ENCODE results near the gene B3GALT4.

The B3GALT4 gene

DNA sequence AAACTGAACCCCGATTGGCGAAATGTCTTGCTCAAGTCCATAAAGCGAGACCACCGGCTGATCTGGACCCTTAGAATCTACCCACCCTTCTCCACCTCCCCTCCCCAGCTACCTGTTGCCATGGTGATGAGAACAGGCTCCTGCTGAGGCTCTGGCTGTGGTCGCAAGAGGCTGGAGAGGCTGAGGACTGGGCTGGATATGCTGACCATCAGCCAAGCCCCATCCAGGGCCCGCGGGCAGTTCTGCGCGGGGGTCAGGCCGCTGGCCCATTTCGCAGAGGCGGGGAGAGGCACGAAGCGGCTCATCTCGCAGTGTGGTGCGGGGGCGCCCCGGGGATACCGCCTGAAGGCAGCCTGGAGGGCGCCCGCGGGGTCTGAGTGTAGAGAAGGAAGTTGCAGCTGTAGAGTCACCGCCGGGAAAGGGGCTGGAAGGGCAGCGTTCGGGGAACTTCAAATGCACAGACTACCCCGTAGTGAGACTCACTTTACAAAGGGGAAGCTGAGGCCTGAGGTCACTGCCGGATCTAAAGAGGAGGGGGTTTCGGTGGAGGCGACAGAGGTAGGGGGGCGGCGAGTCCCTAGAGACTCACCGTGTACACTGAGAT, 36.3 kb downstream of the B3GALT4 start:
- Histone ChIP-seq H3F3A (ENCODE audit: insufficient read depth, low read length) (no peaks in the 10 kb centered on the region), H2AFZ (ENCODE audit: low read length) (no peak overlapping the region), H3K4me1 (ENCODE audit: insufficient read depth, low read length, severe bottlenecking) (peaks cover 24% of the 10 kb centered on the region), H3K79me2 (ENCODE audit: insufficient read depth, low read length) (peaks cover 16% of the 10 kb centered on the region), H4K20me1 (ENCODE audit: insufficient read depth, low read length) (no peaks in the 10 kb centered on the region), H3K9ac (ENCODE audit: low read length) (peak overlapping the region; percentile 83), H3K36me3 (ENCODE audit: insufficient read depth, low read length) (peaks cover 8% of the 10 kb centered on the region), H3K27me3 (ENCODE audit: insufficient read depth, low read length) (no peaks in the 10 kb centered on the region), H3K27ac (ENCODE audit: low read depth, low read length, poor library complexity, severe bottlenecking) (peak overlapping the region; percentile 94), H3K9me2 (ENCODE audit: low read depth, low read length) (no peaks in the 10 kb centered on the region), H3K4me2 (ENCODE audit: low read length) (peak overlapping the region; percentile 89), H3K4me3 (ENCODE audit: low read depth, low read length, poor library complexity, severe bottlenecking) (peak overlapping the region; percentile 85), H3K9me3 (ENCODE audit: low read length) (no peaks in the 10 kb centered on the region)
- no peak for TF ChIP-seq EZH2 (IDR thresholded peaks at IDR 0.05; ENCODE audit: borderline replicate concordance, low read length)
- TF ChIP-seq, protein P1, sequence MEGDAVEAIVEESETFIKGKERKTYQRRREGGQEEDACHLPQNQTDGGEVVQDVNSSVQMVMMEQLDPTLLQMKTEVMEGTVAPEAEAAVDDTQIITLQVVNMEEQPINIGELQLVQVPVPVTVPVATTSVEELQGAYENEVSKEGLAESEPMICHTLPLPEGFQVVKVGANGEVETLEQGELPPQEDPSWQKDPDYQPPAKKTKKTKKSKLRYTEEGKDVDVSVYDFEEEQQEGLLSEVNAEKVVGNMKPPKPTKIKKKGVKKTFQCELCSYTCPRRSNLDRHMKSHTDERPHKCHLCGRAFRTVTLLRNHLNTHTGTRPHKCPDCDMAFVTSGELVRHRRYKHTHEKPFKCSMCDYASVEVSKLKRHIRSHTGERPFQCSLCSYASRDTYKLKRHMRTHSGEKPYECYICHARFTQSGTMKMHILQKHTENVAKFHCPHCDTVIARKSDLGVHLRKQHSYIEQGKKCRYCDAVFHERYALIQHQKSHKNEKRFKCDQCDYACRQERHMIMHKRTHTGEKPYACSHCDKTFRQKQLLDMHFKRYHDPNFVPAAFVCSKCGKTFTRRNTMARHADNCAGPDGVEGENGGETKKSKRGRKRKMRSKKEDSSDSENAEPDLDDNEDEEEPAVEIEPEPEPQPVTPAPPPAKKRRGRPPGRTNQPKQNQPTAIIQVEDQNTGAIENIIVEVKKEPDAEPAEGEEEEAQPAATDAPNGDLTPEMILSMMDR (IDR thresholded peaks at IDR 0.05; ENCODE audit: low read length) = no peak

DNA sequence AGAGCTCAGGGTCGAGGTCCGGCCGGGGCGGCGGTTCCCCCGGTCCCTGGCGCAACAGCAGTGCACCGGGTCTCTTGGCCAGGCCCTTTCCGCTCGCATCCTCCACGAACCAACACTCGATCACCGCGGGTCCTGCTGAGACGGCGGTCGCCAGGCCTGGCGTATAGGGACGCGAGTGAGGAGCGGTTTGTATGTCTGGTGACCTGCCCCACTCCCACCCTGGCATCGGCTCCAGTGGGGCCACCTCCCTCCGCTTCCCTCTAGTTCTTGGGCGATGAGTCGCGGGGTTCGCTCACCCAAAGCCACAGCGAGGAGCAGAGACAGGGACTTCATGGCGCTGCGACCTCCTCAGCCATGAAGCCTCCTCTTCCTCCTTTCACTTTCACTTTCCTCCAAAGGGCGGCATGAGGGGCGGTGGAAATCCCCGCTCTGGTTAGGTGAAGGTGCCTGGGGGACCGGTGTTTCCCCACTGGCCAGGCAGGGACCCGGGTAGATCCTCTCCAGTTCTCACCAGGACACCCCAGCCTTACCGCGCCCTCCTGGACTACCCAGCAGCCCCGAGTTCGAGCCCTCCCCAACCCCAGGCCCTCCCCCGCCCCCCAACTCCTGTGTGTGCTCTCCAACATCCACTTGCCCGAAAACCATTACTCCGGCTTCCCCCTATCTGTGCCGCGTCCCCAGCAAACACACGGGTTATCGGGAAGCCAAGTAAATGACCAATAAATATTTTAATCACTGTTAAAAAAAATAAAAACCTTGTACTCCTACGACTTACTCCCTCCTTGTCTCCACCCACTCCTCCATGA, 37.0 kb downstream of the B3GALT4 start, which contains the start of gene TAPBP:
TAPBP (minus strand) TSS at position 370 of the 806 bp plus-strand sequence; CDS start at position 333, 37 bp downstream.
- H3K27me3 ChIP-seq (ENCODE audit: insufficient read depth, low read length) = no peaks in the 10 kb centered on the region
- no peak within 1 kb of the TSS for H2AFZ ChIP-seq (ENCODE audit: low read length)
- H3K9me3 ChIP-seq (ENCODE audit: low read length) = no peaks in the 10 kb centered on the region
- H4K20me1 ChIP-seq (ENCODE audit: insufficient read depth, low read length) = no peaks in the 10 kb centered on the region
- TF ChIP-seq EZH2 (IDR thresholded peaks at IDR 0.05; ENCODE audit: borderline replicate concordance, low read length) = no peak
- TF ChIP-seq, protein P1 (IDR thresholded peaks at IDR 0.05; ENCODE audit: low read length) = no peak
- H3K9me2 ChIP-seq (ENCODE audit: low read depth, low read length) = no peaks in the 10 kb centered on the region
- H3K36me3 ChIP-seq (ENCODE audit: insufficient read depth, low read length) = peaks cover 14% of the 10 kb centered on the region
- peak within 1 kb of the TSS; percentile 89 for H3K4me2 ChIP-seq (ENCODE audit: low read length)
- peaks cover 31% of the 10 kb centered on the region for H3K4me1 ChIP-seq (ENCODE audit: insufficient read depth, low read length, severe bottlenecking)
- peak within 1 kb of the TSS; percentile 85 for H3K4me3 ChIP-seq (ENCODE audit: low read depth, low read length, poor library complexity, severe bottlenecking)
- 0 out of 2 replicates have a peak, but pooled peaks cover 4% of the 10 kb centered on the region for H3F3A ChIP-seq (ENCODE audit: insufficient read depth, low read length)
- H3K9ac ChIP-seq (ENCODE audit: low read length) = peak within 1 kb of the TSS; percentile 83
- H3K79me2 ChIP-seq (ENCODE audit: insufficient read depth, low read length) = peaks cover 16% of the 10 kb centered on the region
- H3K27ac ChIP-seq (ENCODE audit: low read depth, low read length, poor library complexity, severe bottlenecking) = peak within 1 kb of the TSS; percentile 94

DNA sequence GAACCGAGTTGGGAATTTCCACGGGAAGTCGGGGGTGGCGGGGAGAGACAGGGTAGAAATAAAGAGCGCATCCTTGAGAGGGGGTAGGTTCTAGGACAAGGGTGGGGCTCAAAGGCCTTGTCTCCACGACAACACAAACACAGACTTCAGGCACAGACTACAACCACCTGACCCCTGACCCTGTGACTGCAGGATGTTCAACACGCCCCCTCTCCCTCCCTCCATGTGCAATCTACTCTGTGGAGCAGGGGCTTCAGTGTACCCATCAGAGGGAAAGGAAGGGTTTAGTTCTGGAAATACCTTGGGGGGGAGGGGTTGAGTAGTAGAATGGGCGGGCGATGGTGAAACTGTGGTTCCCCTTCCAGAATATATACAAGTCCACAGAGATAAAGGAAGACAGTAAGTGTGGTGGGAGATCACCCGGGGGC, 37.6 kb downstream of the B3GALT4 start:
- peak overlapping the region; percentile 89 for H3K4me2 ChIP-seq (ENCODE audit: low read length)
- H3K9me2 ChIP-seq (ENCODE audit: low read depth, low read length) = no peaks in the 10 kb centered on the region
- no peak overlapping the region for H2AFZ ChIP-seq (ENCODE audit: low read length)
- H3F3A ChIP-seq (ENCODE audit: insufficient read depth, low read length) = 0 out of 2 replicates have a peak, but pooled peaks cover 4% of the 10 kb centered on the region
- no peaks in the 10 kb centered on the region for H4K20me1 ChIP-seq (ENCODE audit: insufficient read depth, low read length)
- H3K9ac ChIP-seq (ENCODE audit: low read length) = peak overlapping the region; percentile 83
- TF ChIP-seq EZH2 (IDR thresholded peaks at IDR 0.05; ENCODE audit: borderline replicate concordance, low read length) = no peak
- TF ChIP-seq, protein P1 (IDR thresholded peaks at IDR 0.05; ENCODE audit: low read length) = no peak
- H3K36me3 ChIP-seq (ENCODE audit: insufficient read depth, low read length) = peaks cover 20% of the 10 kb centered on the region
- H3K4me1 ChIP-seq (ENCODE audit: insufficient read depth, low read length, severe bottlenecking) = peaks cover 37% of the 10 kb centered on the region
- peaks cover 16% of the 10 kb centered on the region for H3K79me2 ChIP-seq (ENCODE audit: insufficient read depth, low read length)
- peak overlapping the region; percentile 94 for H3K27ac ChIP-seq (ENCODE audit: low read depth, low read length, poor library complexity, severe bottlenecking)
- peak overlapping the region; percentile 85 for H3K4me3 ChIP-seq (ENCODE audit: low read depth, low read length, poor library complexity, severe bottlenecking)
- no peaks in the 10 kb centered on the region for H3K9me3 ChIP-seq (ENCODE audit: low read length)
- H3K27me3 ChIP-seq (ENCODE audit: insufficient read depth, low read length) = no peaks in the 10 kb centered on the region
